ENCODE results near the gene PIMREG.
"Not testable (repeated sequence)": the region's sequence is repeated elsewhere in the genome, so short reads cannot be mapped to it uniquely, and the experiment has no call there.

PIMREG gene

GRCh38 chr17:6478486-6478885 lies 34.2 kb downstream of the PIMREG start:
- DNase-seq (ENCODE audit: low read depth), result no peak

DNA sequence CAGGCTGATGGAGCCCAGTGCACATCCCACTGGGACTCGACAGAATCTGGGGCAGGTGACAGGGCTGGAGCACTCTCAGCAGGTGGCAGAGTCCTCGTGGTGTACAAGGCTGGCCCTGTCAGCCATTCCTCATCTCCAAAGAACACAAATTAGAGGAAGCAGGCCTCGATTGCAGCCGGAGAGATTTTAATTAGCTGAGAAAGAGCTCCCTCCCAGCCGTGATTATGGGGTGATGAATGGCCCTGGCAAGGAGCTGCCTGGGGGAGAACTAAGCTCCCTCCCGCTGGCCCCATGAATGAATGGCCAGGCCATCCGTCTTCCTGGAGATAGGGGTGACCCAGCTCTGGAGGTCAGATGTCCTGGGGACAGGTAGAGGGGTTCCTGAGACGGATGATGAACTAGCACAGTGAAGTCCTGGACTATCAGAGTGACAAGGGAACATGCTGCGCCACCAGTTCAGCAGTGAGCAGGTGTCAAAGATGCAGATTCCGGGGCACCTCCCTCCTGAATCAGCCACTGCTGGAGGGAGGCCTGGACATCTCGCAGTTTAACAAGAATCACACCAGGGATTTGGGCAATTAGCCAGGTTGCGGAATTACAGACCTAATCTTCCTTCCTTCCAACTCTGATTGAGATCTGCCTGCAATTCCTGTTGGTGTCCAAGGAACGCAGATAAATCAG lies 35.5 kb downstream of the PIMREG start:
- DNase-seq (ENCODE audit: low read depth), result no peak

GRCh38 chr17:6480303-6480675 lies 36.0 kb downstream of the PIMREG start:
- no peak for DNase-seq (ENCODE audit: low read depth)

DNA sequence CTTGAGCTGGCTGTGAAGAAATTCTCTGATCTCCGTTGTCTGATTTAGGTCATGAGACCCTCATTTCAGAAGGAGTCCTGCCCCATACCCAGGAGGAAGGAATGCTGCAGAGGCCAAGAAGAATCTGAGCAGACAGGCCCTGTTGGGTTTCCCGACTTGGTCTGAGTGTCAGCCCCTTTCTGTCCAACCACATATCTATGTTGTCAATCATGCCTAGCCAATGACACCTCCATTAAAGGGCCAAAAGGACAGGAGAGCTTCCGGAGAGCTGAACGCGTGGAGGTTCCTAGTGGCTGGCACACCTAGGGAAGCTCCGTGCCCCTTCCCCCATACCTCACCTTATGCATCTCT lies 37.8 kb downstream of the PIMREG start:
- DNase-seq (ENCODE audit: low read depth), result no peak

GRCh38 chr17:6482796-6483195 lies 38.5 kb downstream of the PIMREG start:
- DNase-seq (ENCODE audit: low read depth), result not testable (repeated sequence)

GRCh38 chr17:6483507-6483906 lies 39.3 kb downstream of the PIMREG start:
- DNase-seq (ENCODE audit: low read depth), result no peak

GRCh38 chr17:6485646-6486412 lies 41.6 kb downstream of the PIMREG start:
- DNase-seq (ENCODE audit: low read depth), result no peak

GRCh38 chr17:6487251-6488007 lies 43.2 kb downstream of the PIMREG start:
- no peak for DNase-seq (ENCODE audit: low read depth)

DNA sequence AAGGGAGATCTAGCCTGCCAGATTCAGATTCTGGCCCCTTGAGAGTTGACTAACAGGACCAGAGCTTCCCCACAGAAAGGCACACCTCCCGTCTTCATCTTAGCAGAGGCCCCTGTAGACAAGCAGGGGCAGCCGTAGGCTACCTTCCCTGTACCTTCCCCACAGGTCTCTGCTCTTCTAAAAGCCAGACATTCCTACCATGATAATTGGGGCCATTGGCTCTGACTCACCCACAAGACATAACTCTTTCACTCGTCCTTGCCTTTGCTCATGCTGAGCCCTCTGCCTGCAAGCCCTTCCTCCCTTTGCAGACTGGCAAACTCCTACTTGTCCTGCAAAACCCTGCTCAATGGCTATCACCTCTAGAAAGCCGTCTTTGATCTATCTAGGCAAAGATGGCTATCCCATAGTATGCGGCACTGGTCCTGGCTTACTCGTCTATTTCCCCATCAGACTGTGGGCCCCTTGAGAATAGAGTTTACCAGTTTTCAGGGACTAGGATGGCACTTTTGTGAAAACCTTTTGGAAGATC lies 43.8 kb downstream of the PIMREG start:
- DNase-seq (ENCODE audit: low read depth), result no peak

- DNase-seq (ENCODE audit: low read depth), result no peak
These were observed 44.8 kb downstream of the PIMREG start for GRCh38 chr17:6489016-6489550.

DNA sequence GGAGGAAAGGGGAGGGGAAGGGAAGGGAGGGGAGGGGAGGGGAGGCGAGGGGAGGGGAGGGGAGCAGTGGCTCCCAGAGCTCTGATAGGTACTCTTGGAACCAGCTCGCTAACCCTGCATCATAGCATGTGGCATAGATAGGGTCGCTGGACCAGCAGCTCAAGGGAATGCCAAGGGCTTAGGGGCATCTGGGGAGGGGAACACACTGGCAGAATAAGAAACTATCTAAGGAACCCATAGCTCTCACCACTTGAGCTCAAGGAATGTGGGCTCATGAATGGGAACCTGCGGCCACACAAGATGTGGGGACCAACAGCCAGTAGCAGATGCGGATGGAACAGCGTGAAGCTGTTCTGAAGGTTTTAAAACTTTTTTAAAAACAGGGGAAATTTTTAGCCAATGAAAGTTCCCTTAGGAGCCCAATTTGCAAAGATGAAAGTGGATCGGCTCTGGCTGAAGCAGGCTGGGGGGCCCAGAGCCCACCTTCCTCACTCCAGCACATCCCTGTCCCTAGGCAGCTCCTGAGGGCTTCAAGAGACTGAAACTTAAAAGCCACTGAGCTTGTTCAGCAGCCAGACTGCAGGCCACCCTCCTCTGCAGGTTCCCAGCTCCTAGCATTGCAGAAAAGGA lies 46.9 kb downstream of the PIMREG start:
- DNase-seq (ENCODE audit: low read depth), result no peak

- no peak for DNase-seq (ENCODE audit: low read depth)
These were observed 48.8 kb downstream of the PIMREG start for GRCh38 chr17:6492892-6493674.

GRCh38 chr17:6494239-6494941 lies 50.1 kb downstream of the PIMREG start:
- no peak for DNase-seq (ENCODE audit: low read depth)

DNA sequence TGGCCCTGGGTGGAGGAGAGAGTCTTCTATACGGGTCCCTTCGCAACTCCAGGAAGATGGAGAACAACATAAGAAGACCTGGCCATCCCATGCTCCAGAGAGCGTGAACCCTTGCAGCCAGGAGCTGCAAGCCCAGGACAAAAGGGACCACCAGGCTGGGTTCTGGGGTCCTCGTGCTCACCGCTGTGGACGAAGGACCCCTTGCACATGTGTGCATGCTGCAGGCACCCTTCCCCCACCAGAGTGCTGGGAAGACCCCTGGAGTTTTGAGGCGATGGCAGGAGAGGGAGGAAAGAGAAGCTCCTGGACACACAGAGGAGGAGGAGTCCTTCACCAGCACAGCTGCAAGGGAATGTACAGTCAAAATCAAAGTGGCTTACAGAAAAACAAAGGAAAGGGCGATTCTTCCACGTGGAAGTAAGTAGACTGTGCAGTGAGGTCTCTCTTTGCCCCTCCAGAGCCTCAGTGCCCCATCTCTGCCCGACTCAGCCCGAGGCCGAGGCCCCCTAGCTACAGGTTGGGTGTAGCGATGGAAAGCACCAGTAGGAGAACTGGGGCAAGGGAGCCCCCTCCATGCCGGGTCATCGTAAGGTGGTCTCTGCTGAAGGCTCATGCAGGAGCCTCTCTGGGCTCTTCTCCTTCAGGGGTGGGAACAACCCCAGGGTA lies 51.3 kb downstream of the PIMREG start:
- no peak for DNase-seq (ENCODE audit: low read depth)

- DNase-seq (ENCODE audit: low read depth), result no peak
These were observed 51.8 kb downstream of the PIMREG start for GRCh38 chr17:6496116-6496481.

DNA sequence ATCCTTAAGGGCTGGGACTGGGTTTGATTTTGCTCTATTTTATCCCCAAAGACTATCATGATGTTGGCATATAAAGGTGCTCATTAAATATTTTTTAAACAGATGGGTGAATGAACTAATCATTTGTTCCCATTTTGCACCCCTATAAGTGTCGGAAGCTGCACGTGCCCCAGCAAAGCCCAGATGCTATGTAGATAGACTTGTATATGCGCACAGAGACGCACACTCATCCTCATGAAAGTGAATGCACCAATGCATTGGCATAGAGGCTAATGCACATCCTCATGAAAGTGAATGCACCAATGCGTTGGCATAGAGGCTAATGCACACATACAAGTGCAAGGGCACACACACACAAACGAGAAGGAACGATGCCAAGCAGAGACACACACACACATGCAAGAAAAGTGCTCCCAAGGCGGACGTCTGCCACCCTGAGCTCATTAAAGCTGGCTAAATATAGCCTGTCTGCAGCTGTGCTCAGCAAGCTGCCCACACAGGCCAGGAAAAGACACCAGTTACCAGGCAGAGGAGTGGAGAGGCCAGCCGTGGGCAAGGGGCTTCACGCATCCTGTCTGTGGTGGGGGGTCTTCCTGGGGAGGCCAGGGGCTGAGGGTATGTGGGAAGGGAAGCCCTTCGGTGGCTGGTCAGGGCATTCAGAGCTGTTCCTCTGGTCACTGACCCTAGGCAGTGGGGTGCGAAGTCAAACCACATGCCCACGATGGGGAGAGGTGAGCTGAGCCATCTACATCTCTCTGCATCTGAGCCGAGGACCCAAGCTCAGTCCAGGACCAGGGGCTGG lies 52.6 kb downstream of the PIMREG start:
- DNase-seq (ENCODE audit: low read depth), result no peak

GRCh38 chr17:6497496-6498221 lies 53.4 kb downstream of the PIMREG start:
- DNase-seq (ENCODE audit: low read depth), result no peak

- DNase-seq (ENCODE audit: low read depth), result no peak
These were observed 54.1 kb downstream of the PIMREG start for GRCh38 chr17:6498356-6498755.
